Spleen (tissue), 11 donors: ENCODE measurements around the gene FAM131C. TPM values are rescaled to one million over a fixed set of nuclear protein-coding genes. Genes with fewer than 3 reads are reported as not detected.
"Not testable (repeated sequence)": the region's sequence is repeated elsewhere in the genome, so short reads cannot be mapped to it uniquely, and the experiment has no call there.

ENCODE experiments used
- DNase-seq: peaks from one replicate; pipeline ENCODE4 v3.0.0-alpha.2; 2020
- H3K27ac ChIP-seq, 8 donors: fragments of 200-600 bp; sonication (generic) in 7 of 8; 1 replicate in 4 of 8; 2 replicates in 4 of 8; pipeline versions ENCODE4 v1.5.0 to v1.8.0; 2016 to 2021; ENCODE audit warnings: inconsistent platforms in 4 of 8, mild to moderate bottlenecking in 4 of 8, moderate library complexity in 1 of 8
- H3K27me3 ChIP-seq, 7 donors: fragments of 200-600 bp; sonication (generic) in 6 of 7; replicated peaks in 1 of 7; 1 replicate in 4 of 7; 2 replicates in 3 of 7; pipeline versions ENCODE4 v1.5.0 to v1.8.0; 2016 to 2021; ENCODE audit warnings: inconsistent platforms in 3 of 7, mild to moderate bottlenecking in 1 of 7
- H3K36me3 ChIP-seq, 6 donors: fragments of 200-600 bp; sonication (generic) in 5 of 6; 1 replicate in 4 of 6; 2 replicates in 2 of 6; pipeline versions ENCODE4 v1.5.0 to v1.8.0; 2016 to 2021; ENCODE audit warnings: inconsistent platforms in 2 of 6
- H3K4me1 ChIP-seq, 6 donors: fragments of 200-600 bp; sonication (generic) in 5 of 6; 1 replicate in 3 of 6; 2 replicates in 3 of 6; pipeline versions ENCODE4 v1.5.0 to v1.8.0; 2016 to 2021; ENCODE audit warnings: inconsistent platforms in 3 of 6
- H3K4me3 ChIP-seq, 8 donors: fragments of 200-600 bp; sonication (generic) in 7 of 8; 1 replicate in 4 of 8; 2 replicates in 4 of 8; pipeline versions ENCODE4 v1.5.0 to v1.8.0; 2016 to 2021; ENCODE audit warnings: inconsistent platforms in 4 of 8, mild to moderate bottlenecking in 4 of 8, moderate library complexity in 2 of 8
- H3K9me3 ChIP-seq, 8 donors: fragments of 200-600 bp; sonication (generic) in 7 of 8; 1 replicate in 4 of 8; 2 replicates in 4 of 8; pipeline versions ENCODE4 v1.5.0 to v1.8.0; 2016 to 2021; ENCODE audit warnings: inconsistent platforms in 4 of 8
- POLR2A ChIP-seq, 3 donors: fragments of 450-650 bp; IDR thresholded peaks; one replicate each; pipeline ENCODE4 v1.5.1; 2017; ENCODE audit warnings: antibody characterized with exemption in 3 of 3, mild to moderate bottlenecking in 1 of 3
- POLR2AphosphoS5 ChIP-seq, 3 donors: sonication (generic); formaldehyde crosslinking; IDR thresholded peaks; one replicate each; pipeline ENCODE4 v1.5.1; 2017; ENCODE audit warnings: antibody characterized with exemption in 3 of 3
- WGBS, 5 donors: extraction: QIAGEN DNeasy Blood & Tissue Kit in 3 of 5; methylation state at CpG; one replicate each; pipeline versions ENCODE4 v1.1.5 to v1.1.7; 2013 to 2018; 5-methylcytosine and 5-hydroxymethylcytosine counted together
- intact Hi-C: fragments of 100-400 bp; cut with DNase I; formaldehyde crosslinking; loops from one replicate; pipeline ENCODE4 v1.15.0; 2023; ENCODE audit warnings: low total_unique reads
- polyA plus RNA-seq, 3 donors: library from polyadenylated mRNA; stranded (reverse); fragments of 200-250 nt; gene quantifications; one replicate each; pipeline ENCODE4 v1.2.1, GENCODE V29; 2013
- total RNA-seq, 7 donors: library from RNA; depleted of rRNA in 3 of 7; stranded (reverse); fragments of >200 nt in 3 of 7; fragmentation: NEBNext Ultra II Directional in 4 of 7; extraction: Animal tissue kit (Norgen Biotek cat#: 25700) in 4 of 7; gene quantifications; one replicate each; pipeline versions ENCODE4 v1.1.0 to v1.2.1, GENCODE V29; 2016 to 2021
- TF ChIP-seq, protein P1 (sequence below), 11 experiments: fragments of 200-600 bp in 7 of 11; fragments of 450-650 bp in 4 of 11; sonication (generic) in 4 of 11; IDR thresholded peaks in 8 of 11; conservative IDR thresholded peaks in 3 of 11; 1 replicate in 7 of 11; 2 replicates in 4 of 11; pipeline versions ENCODE4 v1.4.0 to v1.8.0; 2016 to 2021; ENCODE audit warnings: antibody characterized with exemption in 11 of 11, inconsistent platforms in 4 of 11, mild to moderate bottlenecking in 1 of 11
- donor health status: healthy with polysubstance abuse.
- donor health status: DM: no; HTN: no; CAD: no; lungs with moderate emphysema.
- donor health status: DM: no; HTN: no; CAD: no.
- donor health status: Bipolar disorder and iron deficiency.
- donor health status: healthy.
- donor health status: DM: no; HTN: no; CAD: no.
- donor health status: DM: yes; HTN: yes; CAD: no.

Gene FAM131C
- total and polyA plus RNA-seq, 10 donors: 0.11 to 0.47 TPM; not detected in 8

- no peaks in the 10 kb centered on the region for H3K9me3 ChIP-seq
- DNase-seq: no peak
- no peaks in the 10 kb centered on the region for H3K27me3 ChIP-seq
- no peak overlapping the region for H3K4me3 ChIP-seq
- H3K36me3 ChIP-seq: no peaks in the 10 kb centered on the region
- intact Hi-C loops: no loop called here
- TF ChIP-seq POLR2AphosphoS5 (IDR thresholded peaks at IDR 0.05) (no peak), POLR2A (IDR thresholded peaks at IDR 0.05) (no peak)
- TF ChIP-seq, protein P1, sequence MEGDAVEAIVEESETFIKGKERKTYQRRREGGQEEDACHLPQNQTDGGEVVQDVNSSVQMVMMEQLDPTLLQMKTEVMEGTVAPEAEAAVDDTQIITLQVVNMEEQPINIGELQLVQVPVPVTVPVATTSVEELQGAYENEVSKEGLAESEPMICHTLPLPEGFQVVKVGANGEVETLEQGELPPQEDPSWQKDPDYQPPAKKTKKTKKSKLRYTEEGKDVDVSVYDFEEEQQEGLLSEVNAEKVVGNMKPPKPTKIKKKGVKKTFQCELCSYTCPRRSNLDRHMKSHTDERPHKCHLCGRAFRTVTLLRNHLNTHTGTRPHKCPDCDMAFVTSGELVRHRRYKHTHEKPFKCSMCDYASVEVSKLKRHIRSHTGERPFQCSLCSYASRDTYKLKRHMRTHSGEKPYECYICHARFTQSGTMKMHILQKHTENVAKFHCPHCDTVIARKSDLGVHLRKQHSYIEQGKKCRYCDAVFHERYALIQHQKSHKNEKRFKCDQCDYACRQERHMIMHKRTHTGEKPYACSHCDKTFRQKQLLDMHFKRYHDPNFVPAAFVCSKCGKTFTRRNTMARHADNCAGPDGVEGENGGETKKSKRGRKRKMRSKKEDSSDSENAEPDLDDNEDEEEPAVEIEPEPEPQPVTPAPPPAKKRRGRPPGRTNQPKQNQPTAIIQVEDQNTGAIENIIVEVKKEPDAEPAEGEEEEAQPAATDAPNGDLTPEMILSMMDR (IDR thresholded peaks at IDR 0.05 in 8 of 11, conservative IDR thresholded peaks at IDR 0.05 in 3 of 11): no peak
- 37 to 56% (median 44%) methylated on average over 9 of the region's 9 CpGs for WGBS, 5 donors
- peaks cover 0 to 28% (median 15%) of the 10 kb centered on the region in 6 donors for H3K4me1 ChIP-seq
- no peak overlapping the region for H3K27ac ChIP-seq
Observed at GRCh38 chr1:16063921-16064320, 9.5 kb downstream of the FAM131C start.

DNA sequence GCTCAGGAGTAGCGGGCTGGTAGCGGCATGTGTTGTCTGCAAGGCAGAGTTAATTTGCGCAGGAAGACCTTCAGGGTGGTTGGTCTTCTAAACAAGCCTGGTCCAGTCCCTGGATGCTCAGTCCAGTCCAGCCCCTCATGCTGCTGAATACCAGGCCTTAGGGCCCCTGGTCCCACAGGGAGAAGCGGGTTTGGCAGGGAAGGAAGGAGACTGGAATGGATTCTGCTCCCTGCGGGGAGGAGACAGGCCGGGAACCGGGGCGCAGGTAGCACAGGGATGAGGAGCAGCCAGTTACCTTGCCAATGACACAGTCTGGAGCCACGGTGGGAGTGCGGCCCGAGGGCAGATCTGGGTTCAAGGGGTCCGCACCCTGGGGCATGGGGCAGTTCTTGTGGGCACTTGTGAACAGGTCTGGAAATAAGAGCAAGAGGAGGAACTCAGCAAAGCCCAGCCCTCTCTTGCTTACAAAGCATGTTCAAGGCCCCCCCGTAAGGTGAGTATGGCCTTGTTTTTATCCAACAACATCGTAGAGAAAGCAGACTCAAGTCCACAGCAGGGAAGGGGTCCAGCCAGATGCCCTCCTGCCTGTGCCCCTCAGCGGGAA is 10.1 kb downstream of the FAM131C start:
- 90 to 93% (median 92%) methylated on average over 15 of the region's 15 CpGs for WGBS, 5 donors
- Histone ChIP-seq H3K4me3 (no peak overlapping the region), H3K9me3 (no peaks in the 10 kb centered on the region), H3K27ac (no peak overlapping the region), H3K27me3 (no peaks in the 10 kb centered on the region), H3K4me1 (peaks cover 0 to 22% (median 11%) of the 10 kb centered on the region in 6 donors), H3K36me3 (no peaks in the 10 kb centered on the region)
- intact Hi-C loops: no loop called here
- no peak for DNase-seq
- TF ChIP-seq POLR2A (IDR thresholded peaks at IDR 0.05) (no peak), POLR2AphosphoS5 (IDR thresholded peaks at IDR 0.05) (no peak)
- TF ChIP-seq, protein P1 (IDR thresholded peaks at IDR 0.05 in 8 of 11, conservative IDR thresholded peaks at IDR 0.05 in 3 of 11): no peak

DNA sequence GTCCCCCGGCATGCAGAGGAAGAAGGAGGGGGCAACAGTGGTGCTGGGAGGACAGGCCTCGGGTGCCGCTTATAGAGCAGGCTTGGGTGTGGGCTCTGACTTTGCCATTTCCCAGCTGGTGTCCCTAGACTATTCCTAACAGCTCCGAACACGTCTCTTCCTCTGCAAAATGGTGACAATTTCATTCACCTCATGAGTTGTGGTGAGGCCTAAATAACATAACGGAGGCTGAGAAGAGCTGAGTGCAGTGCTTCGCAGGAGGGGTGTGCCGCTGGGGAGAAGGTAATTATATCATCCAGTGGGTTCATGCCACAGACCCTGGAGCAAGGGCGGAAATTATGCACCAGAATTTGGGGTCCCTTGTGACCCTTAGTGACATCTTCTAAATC is 10.8 kb downstream of the FAM131C start:
- H3K4me1 ChIP-seq: peaks cover 0 to 17% (median 4%) of the 10 kb centered on the region in 6 donors
- H3K4me3 ChIP-seq, H3K36me3 ChIP-seq, DNase-seq, intact Hi-C loops, H3K27me3 ChIP-seq, H3K9me3 ChIP-seq, H3K27ac ChIP-seq: not testable (repeated sequence)
- 85 to 93% (median 88%) methylated on average over 9 of the region's 9 CpGs for WGBS, 5 donors

- H3K27ac ChIP-seq, H3K9me3 ChIP-seq, DNase-seq, H3K36me3 ChIP-seq, H3K27me3 ChIP-seq, H3K4me3 ChIP-seq, intact Hi-C loops: not testable (repeated sequence)
- 76 to 91% (median 84%) methylated on average over 5 to 18 of the region's 18 CpGs for WGBS, 5 donors
- peaks cover 0 to 12% (median 4%) of the 10 kb centered on the region in 6 donors for H3K4me1 ChIP-seq
Observed at GRCh38 chr1:16061989-16062686, 11.3 kb downstream of the FAM131C start.

- DNase-seq: no peak
- WGBS, 5 donors: 85 to 96% (median 86%) methylated on average over 2 to 3 of the region's 3 CpGs
- Histone ChIP-seq H3K27ac (no peak overlapping the region), H3K9me3 (no peaks in the 10 kb centered on the region), H3K4me3 (no peak overlapping the region), H3K4me1 (peaks cover 0 to 13% (median 4%) of the 10 kb centered on the region in 6 donors), H3K36me3 (no peaks in the 10 kb centered on the region), H3K27me3 (peaks cover 0 to 5% (median 0%) of the 10 kb centered on the region in 7 donors)
- TF ChIP-seq, protein P1 (IDR thresholded peaks at IDR 0.05 in 8 of 11, conservative IDR thresholded peaks at IDR 0.05 in 3 of 11): no peak
- TF ChIP-seq POLR2A (IDR thresholded peaks at IDR 0.05) (no peak), POLR2AphosphoS5 (IDR thresholded peaks at IDR 0.05) (no peak)
- intact Hi-C loops: no loop called here
Observed at GRCh38 chr1:16061266-16061665, 12.2 kb downstream of the FAM131C start.

GRCh38 chr1:16058394-16059120 is 14.9 kb downstream of the FAM131C start:
- WGBS, 5 donors: 59 to 83% (median 74%) methylated on average over 3 to 17 of the region's 20 CpGs

GRCh38 chr1:16057314-16057915 is 16.0 kb downstream of the FAM131C start:
- H3K4me3 ChIP-seq, H3K27ac ChIP-seq, H3K4me1 ChIP-seq, H3K36me3 ChIP-seq, DNase-seq, H3K27me3 ChIP-seq, H3K9me3 ChIP-seq: not testable (repeated sequence)
- intact Hi-C loops: loop anchor here (10.0 kb wide), 2 partner anchors 53 to 263 kb away; partner anchors contain the start of gene SRARP
- 73 to 79% (median 77%) methylated on average over 4 to 7 of the region's 7 CpGs for WGBS, 5 donors

More at GRCh38 chr1:16058394-16059120, 14.9 kb downstream of the FAM131C start:
- not testable (repeated sequence) for DNase-seq, H3K9me3 ChIP-seq, H3K4me1 ChIP-seq, H3K27ac ChIP-seq, H3K4me3 ChIP-seq, H3K27me3 ChIP-seq, H3K36me3 ChIP-seq
- intact Hi-C loops: loop anchor here (10.0 kb wide), 2 partner anchors 54 to 264 kb away; partner anchors contain the start of gene SRARP
